GM19099 (cell line): Measurements from ENCODE around the gene TMEM231.

Experiments used
- POLR2A ChIP-seq: IDR thresholded peaks from 3 replicates; pipeline ENCODE4 v1.6.1; 2011; ENCODE audit warnings: low read depth; ENCODE audit not compliant: insufficient read length; ENCODE audit errors: extremely low read depth

TMEM231 gene

DNA sequence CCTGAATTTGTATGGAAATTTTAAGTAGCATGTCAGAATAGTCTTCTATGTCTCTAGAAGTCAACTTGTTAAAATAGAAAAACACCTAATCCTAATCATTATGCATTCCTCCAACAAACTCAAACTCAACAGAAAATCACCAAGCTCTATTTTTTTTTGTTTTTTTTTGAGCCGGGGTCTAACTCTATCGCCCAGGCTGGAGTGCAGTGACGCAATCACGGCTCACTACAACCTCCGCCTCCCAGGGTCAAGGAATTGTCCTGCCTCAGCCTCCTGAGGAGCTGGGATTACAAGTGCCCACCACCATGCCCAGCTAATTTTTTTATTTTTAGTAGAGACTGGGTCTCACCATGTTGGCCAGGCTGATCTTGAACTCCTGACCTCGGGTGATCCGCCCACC, 9.8 kb downstream of the TMEM231 start:
- no peak for TF ChIP-seq POLR2A

- TF ChIP-seq POLR2A, result no peak
Measured at GRCh38 chr16:75541236-75541635, 14.8 kb downstream of the TMEM231 start.

GRCh38 chr16:75537776-75538175, 18.3 kb downstream of the TMEM231 start:
- no peak for TF ChIP-seq POLR2A

DNA sequence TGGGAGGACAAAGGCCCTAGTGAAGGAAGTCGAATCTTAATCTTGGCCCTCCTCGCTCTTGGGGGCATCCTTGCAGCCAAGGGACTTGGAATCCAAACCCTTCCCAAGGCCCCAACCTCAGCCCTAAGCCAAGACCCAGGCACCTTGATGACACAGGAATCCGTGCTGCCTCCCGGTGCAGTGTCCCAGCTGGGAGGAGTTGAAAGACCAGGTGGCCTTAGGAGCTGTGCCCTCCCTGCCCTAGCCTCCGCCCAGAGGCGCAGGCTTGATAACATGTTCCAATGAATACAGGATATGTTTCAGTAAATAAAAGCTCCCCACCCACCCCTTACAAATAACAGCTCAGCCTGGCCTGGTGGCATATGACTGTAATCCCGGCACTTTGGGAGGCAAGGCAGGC, 20.2 kb downstream of the TMEM231 start, which contains the start of gene CHST5:
TSS of gene CHST5 (minus strand) at position 208 of the 400 bp plus-strand sequence. CDS start 5,724 bp downstream, outside the sequence.
- no peak for TF ChIP-seq POLR2A

- TF ChIP-seq POLR2A, result no peak
Measured at GRCh38 chr16:75535211-75535843, 20.7 kb downstream of the TMEM231 start.

GRCh38 chr16:75534560-75535205, 21.4 kb downstream of the TMEM231 start:
- no peak for TF ChIP-seq POLR2A

DNA sequence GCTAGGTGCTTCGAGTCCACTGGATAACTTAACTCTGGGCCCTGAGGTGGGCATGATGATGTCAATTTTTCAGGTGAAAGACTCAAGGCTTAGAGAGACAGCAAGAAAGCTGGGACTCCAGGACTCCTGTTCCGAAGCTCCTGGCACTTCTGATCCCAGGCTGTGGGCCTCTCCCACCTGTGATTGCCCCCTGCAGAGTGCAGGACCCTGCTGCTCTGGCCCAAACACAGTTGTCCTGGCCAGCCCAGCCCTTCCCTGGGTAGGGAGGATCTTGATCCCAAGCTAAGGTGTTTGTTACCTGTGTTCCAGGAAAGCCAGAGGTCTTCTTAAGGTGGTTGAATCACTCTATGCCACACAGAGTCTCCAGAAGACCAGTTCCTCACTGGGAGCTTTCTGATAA, 23.3 kb downstream of the TMEM231 start:
- TF ChIP-seq POLR2A, result no peak

GRCh38 chr16:75532142-75532765, 23.8 kb downstream of the TMEM231 start:
- no peak for TF ChIP-seq POLR2A

- TF ChIP-seq POLR2A, result no peak
Measured at GRCh38 chr16:75529959-75530358, 26.1 kb downstream of the TMEM231 start.

GRCh38 chr16:75529056-75529905, 26.8 kb downstream of the TMEM231 start:
- TF ChIP-seq POLR2A, result no peak

DNA sequence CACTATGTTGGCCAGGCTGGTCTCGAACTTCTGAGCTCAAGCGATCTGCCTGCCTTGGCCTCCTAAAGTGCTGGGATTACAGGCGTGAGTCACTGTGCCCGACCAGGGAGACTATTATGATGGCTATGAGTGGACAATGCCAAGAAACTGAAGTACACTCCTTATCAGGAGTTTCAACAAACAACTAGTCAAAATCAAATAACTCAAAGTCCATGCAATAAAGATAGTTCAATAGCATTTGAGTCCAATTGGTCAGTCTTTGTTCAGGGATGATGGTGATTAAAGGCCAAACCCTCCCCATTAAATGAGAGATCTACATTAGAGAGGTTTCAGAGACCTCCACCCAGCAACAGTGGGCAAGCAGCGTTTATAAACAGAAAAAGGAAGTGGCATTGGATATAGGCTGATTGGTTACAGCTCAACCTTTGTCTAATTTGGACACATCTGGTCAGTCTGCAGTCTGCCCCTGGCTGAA, 28.2 kb downstream of the TMEM231 start:
- no peak for TF ChIP-seq POLR2A

- no peak for TF ChIP-seq POLR2A
Measured at GRCh38 chr16:75526032-75526790, 29.8 kb downstream of the TMEM231 start.

- TF ChIP-seq POLR2A, result no peak
Measured at GRCh38 chr16:75519175-75519574, 36.9 kb downstream of the TMEM231 start.

DNA sequence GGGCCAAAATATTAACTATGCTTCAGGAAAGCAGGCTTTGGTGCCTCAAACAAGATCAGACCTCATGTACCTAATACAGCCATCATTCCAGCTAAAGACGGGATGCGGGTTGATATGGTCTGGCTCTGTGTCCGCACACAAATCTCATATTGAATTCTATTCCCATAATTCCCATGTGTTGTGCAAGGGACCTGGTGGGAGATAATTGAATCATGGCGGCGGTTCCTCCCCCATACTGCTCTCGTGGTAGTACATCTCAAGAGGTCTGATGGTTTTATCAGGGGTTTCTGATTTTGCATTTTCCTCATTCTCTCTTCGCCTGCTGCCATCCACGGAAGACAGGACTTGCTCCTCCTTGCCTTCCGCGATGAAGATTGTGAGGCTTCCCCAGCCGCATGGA, 41.8 kb downstream of the TMEM231 start:
- no peak for TF ChIP-seq POLR2A
